Left lung (tissue), 10 donors: ENCODE data around the gene SLC22A12. TPM values are rescaled to one million over a fixed set of nuclear protein-coding genes. Genes with fewer than 3 reads are reported as not detected.
A peak's percentile ranks its signal among the peaks of the same experiment; 100 is the strongest.

Experiments used
- ATAC-seq: fragments of 200-7000 bp; cut with Tn5 transposase; one replicate; pipeline ENCODE4 v1.9.1; 2020; ENCODE audit warnings: moderate library complexity
- DNase-seq, 4 donors: peaks; one replicate each; pipeline ENCODE4 v3.0.0-alpha.2; 2013 to 2020
- H3K27ac ChIP-seq, 2 donors: fragments of 200-600 bp; sonication (generic) in 1 of 2; one replicate each; pipeline versions ENCODE4 v1.5.0 to v1.8.0; 2020 to 2021
- H3K27me3 ChIP-seq, 2 donors: fragments of 200-600 bp; sonication (generic) in 1 of 2; one replicate each; pipeline versions ENCODE4 v1.5.0 to v1.8.0; 2020 to 2021
- H3K36me3 ChIP-seq, 2 donors: fragments of 200-600 bp; sonication (generic) in 1 of 2; one replicate each; pipeline versions ENCODE4 v1.5.0 to v1.8.0; 2020 to 2021
- H3K4me1 ChIP-seq, 2 donors: fragments of 200-600 bp; one replicate each; pipeline ENCODE4 v1.8.0; 2021
- H3K4me3 ChIP-seq, 2 donors: fragments of 200-600 bp; sonication (generic) in 1 of 2; one replicate each; pipeline versions ENCODE4 v1.5.0 to v1.8.0; 2020 to 2021; ENCODE audit warnings: mild to moderate bottlenecking in 1 of 2
- H3K9me3 ChIP-seq, 2 donors: fragments of 200-600 bp; sonication (generic) in 1 of 2; one replicate each; pipeline versions ENCODE4 v1.5.0 to v1.8.0; 2020 to 2021
- CTCF ChIP-seq, 2 donors: fragments of 200-600 bp; sonication (generic) in 1 of 2; IDR thresholded peaks; one replicate each; pipeline versions ENCODE4 v1.5.0 to v1.8.0; 2021; ENCODE audit warnings: antibody characterized with exemption in 2 of 2
- intact Hi-C, 2 donors: fragments of 100-400 bp; cut with DNase I; formaldehyde crosslinking; loops; one replicate each; pipeline versions ENCODE4 v1.11.2 to v1.14.2; 2022
- polyA plus RNA-seq, 6 donors: library from polyadenylated mRNA; unstranded; fragments of 120-200 nt; gene quantifications; one replicate each; pipeline ENCODE4 v1.2.1, GENCODE V29; 2013; ENCODE audit not compliant: insufficient read length in 6 of 6
- total RNA-seq, 2 donors: library from RNA; stranded (reverse); fragmentation: NEBNext Ultra II Directional; extraction: Animal tissue kit (Norgen Biotek cat#: 25700); gene quantifications; one replicate each; pipeline ENCODE4 v1.2.1, GENCODE V29; 2021
- donor health status: DM: no; HTN: yes; CAD: no.
- donor health status: DM: no; HTN: no; CAD: no.

Gene SLC22A12
- total and polyA plus RNA-seq, 8 donors: not detected

GRCh38 chr11:64632237-64632636, 41.2 kb downstream of the SLC22A12 start:
- no peaks in the 10 kb centered on the region for H3K36me3 ChIP-seq
- no peak for ATAC-seq
- no peaks in the 10 kb centered on the region for H3K4me1 ChIP-seq
- DNase-seq: no peak
- H3K4me3 ChIP-seq: no peak overlapping the region
- intact Hi-C loops: no loop called here
- no peak overlapping the region for H3K27ac ChIP-seq
- H3K27me3 ChIP-seq: peaks cover 0 to 50% of the 10 kb centered on the region in 2 donors
- no peak for TF ChIP-seq CTCF (IDR thresholded peaks at IDR 0.05)
- H3K9me3 ChIP-seq: no peaks in the 10 kb centered on the region

DNA sequence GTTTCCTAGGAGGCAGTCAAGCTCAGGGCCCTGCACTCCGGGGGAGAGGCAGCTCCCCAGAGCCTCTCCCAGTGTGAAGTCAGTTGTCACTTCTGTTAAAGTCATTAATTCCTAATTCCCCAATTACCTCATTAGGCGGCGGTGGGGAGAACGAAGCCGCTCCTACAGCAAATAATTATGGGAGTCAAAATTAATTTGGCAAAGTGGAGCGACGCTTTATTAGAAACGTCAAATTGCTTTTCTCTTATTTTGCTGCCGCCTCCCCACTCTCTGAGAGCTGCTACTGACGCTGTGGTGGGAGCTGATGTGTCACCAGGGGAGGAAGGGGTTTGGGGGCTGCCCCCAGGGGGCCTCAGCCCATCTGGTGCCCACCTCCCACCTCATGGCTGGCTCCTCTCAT, 41.6 kb downstream of the SLC22A12 start:
- Histone ChIP-seq H3K4me3 (no peak overlapping the region), H3K4me1 (no peaks in the 10 kb centered on the region), H3K27ac (no peak overlapping the region), H3K9me3 (no peaks in the 10 kb centered on the region), H3K27me3 (peaks cover 0 to 54% of the 10 kb centered on the region in 2 donors), H3K36me3 (no peaks in the 10 kb centered on the region)
- DNase-seq: no peak
- TF ChIP-seq CTCF (IDR thresholded peaks at IDR 0.05): no peak
- intact Hi-C loops: no loop called here
- no peak for ATAC-seq

DNA sequence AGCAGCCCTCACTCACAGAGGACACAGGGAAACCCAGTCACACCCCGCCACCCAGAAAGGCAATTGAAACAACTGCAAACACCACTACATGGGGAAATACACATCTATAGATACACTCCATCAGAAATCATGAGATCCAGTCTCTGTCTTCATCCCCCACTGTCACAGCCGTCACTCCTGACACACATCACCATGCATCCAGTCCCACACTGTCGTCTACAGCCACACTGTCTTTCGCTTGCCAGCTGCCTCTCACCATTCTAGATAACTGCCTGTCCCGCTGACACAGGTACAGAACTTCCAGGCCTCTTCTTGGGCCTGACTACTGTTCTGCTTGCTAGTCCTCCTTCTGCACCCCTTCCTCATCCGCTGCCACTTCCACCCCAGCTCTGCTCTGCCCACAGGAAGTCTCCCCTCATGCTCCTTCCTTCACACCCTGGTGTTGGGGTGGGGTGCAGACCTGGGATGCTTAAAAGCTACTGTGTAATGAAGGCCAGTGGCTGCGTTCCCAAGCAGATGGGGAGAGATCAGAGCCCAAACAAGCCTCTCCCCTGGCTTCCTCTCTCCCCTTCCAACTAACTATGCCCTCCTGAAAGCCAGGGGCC, 42.6 kb downstream of the SLC22A12 start:
- no peak overlapping the region for H3K27ac ChIP-seq
- no peaks in the 10 kb centered on the region for H3K36me3 ChIP-seq
- DNase-seq (no peak), ATAC-seq (no peak)
- no peak overlapping the region for H3K4me3 ChIP-seq
- no peak for TF ChIP-seq CTCF (IDR thresholded peaks at IDR 0.05)
- no peaks in the 10 kb centered on the region for H3K4me1 ChIP-seq
- peaks cover 0 to 64% of the 10 kb centered on the region in 2 donors for H3K27me3 ChIP-seq
- H3K9me3 ChIP-seq: no peaks in the 10 kb centered on the region
- intact Hi-C loops: no loop called here

GRCh38 chr11:64637334-64638017, 46.5 kb downstream of the SLC22A12 start:
- intact Hi-C loops: no loop called here
- H3K4me3 ChIP-seq: no peak overlapping the region
- no peak for ATAC-seq
- TF ChIP-seq CTCF (IDR thresholded peaks at IDR 0.05): no peak
- H3K27me3 ChIP-seq: peaks cover 4 to 78% of the 10 kb centered on the region in 2 donors
- H3K9me3 ChIP-seq: no peaks in the 10 kb centered on the region
- DNase-seq: no peak
- no peaks in the 10 kb centered on the region for H3K4me1 ChIP-seq
- no peak overlapping the region for H3K27ac ChIP-seq
- H3K36me3 ChIP-seq: no peaks in the 10 kb centered on the region

GRCh38 chr11:64638018-64638665, 47.1 kb downstream of the SLC22A12 start:
- Histone ChIP-seq H3K27me3 (peaks cover 5 to 80% of the 10 kb centered on the region in 2 donors), H3K4me1 (peaks cover 0 to 4% of the 10 kb centered on the region in 2 donors), H3K36me3 (no peaks in the 10 kb centered on the region), H3K27ac (no peak overlapping the region), H3K9me3 (no peaks in the 10 kb centered on the region), H3K4me3 (no peak overlapping the region)
- intact Hi-C loops: no loop called here
- DNase-seq: peak in 1 of 4 donors; percentile 45
- ATAC-seq: no peak
- no peak for TF ChIP-seq CTCF (IDR thresholded peaks at IDR 0.05)
